HuH-7 (cell line): Measurements from ENCODE around the gene WASF2.

Experiments
- DNase-seq: peaks from one replicate; pipeline ENCODE4 v3.0.0; 2011; ENCODE audit warnings: low spot score

WASF2 gene

GRCh38 chr1:27357281-27358037 is 132.5 kb downstream of the WASF2 start:
- DNase-seq = peak; percentile 96

DNA sequence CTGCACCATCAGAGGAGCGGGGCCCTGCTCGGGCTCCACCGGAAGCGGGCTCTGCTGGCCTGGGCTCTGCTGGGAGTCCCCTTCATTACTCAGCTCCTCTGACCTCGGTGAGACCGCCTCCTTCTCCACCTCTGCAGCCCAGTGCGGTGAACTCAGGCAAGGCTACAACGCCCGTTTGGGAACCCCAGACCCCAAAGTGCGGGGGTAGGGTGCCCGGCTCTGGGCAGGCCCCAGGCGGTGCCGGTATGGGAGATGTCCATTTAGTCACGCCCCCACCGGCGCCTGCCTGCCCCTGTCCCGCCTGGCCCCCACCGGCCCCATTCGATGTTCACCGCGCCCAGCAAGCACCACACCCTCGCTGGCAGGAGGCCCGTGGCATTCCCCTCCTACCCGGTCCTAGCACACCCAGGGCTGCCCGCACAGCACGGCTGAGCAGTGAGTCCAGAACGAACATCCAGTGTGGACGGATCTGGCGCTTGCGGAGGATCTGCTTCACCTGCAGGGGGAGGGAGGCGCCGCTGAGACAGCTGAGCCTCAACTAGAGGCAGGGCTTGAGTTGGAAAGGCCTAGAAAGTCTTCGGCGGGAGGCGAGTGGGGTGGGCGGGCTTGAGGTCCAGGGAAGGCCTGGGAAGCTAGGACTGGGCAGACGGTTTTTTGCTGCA is 133.2 kb downstream of the WASF2 start:
- DNase-seq = no peak

DNA sequence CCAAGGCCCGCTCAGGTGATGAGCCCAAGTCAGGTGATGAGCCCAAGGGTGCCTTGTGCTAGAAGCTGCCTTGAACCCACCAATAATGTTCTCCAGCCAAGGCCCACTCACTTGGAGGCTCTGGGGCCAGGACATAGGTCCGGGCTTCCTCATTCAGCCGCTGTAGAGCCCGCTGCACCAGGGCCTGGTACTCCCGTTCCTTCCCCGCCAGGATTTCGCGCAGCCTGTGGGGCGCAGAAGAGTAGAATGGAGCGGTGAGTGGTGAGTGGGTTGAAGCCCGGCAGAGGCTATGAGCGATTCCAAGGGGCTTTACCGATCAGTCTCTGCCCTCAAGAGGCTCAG is 133.7 kb downstream of the WASF2 start:
- DNase-seq = no peak

GRCh38 chr1:27355683-27356082 is 134.3 kb downstream of the WASF2 start:
- DNase-seq = no peak
